ENCODE results near the gene FOXJ1. TPM values are rescaled to one million over a fixed set of nuclear protein-coding genes. Genes with fewer than 3 reads are reported as not detected.
A peak's percentile ranks its signal among the peaks of the same experiment; 100 is the strongest.
"Not testable (repeated sequence)": the region's sequence is repeated elsewhere in the genome, so short reads cannot be mapped to it uniquely, and the experiment has no call there.

The FOXJ1 gene
- total RNA-seq, result 1 to 10 TPM; 1.1 to 6.5 (median 5.7) TPM

DNA sequence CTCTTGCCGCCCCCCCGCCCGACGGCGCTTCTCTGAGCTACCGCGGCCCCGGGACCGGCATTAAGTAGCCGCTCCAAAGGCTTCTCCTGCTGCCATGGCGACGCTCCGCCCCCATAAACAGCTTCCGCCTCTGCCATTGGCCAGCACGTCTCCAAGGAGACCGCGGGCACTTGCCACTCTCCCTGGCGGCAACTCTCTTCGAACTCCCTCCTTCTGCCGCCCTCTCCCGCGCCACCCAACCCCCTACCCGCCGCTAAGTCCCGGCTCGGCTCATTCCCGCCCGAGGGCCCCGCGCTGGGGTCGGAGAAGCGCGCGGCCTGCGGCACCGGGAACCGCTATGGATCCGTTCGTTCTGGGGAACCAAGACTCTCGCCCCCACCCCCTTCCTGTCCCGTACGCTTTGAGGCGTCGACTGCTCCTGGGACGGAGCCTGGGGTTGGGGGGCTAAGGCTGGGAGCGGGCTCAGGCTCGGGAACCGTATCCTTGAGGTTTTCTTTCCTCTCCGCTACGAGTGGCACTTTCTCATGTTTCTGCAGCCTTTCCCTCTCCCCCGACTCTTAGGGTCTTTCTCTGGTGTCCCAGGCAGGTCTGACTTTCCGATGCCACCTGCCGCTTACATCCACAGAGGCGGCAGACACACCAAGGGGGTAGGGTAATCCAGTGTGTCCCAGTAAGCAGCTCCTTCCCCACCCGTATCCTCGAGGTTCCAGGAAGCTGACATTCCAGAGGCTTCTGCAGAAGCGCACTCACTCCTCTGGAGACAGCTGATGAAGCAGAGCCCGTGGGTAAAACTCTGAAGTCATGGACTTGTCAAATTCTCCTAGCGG is at the start of gene FOXJ1:
TSS of gene FOXJ1 (minus strand) at position 34 of the 827 bp plus-strand sequence. CDS start 850 bp downstream, outside the sequence.
- intact Hi-C loops (cut with DNase I), result no loop called here
- H3K4me3 ChIP-seq (replicated peaks in 1 of 3), result peak within 1 kb of the TSS in 2 of 3 donors; percentile 25 to 38

DNA sequence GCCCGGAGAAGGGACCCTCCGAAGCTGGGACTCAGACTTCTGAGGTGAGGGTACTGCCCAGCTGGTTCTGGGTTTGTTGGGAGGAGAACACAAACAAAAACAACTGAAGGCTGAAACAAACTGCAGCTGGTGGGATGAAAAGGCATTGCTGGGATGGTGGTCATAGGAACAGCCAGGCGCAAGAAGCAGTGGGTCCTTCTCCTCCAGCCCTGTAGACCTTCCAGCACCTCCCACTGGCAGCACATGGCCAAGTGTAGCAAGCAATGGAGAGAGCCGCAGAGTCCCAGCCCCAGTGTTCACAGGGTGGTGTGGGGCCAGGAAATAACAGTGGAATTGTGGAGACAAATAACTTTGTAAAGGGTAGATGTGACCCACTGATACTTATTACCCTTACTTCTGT is 48.7 kb upstream of the FOXJ1 start:
- no peaks in the 10 kb centered on the region for H3K9me3 ChIP-seq
- intact Hi-C loops (cut with DNase I), result no loop called here
- no peaks in the 10 kb centered on the region for H3K27me3 ChIP-seq
- TF ChIP-seq CTCF (IDR thresholded peaks at IDR 0.05), result no peak
- TF ChIP-seq POLR2A (IDR thresholded peaks at IDR 0.05), result no peak
- H3K4me1 ChIP-seq, result peaks cover 9% of the 10 kb centered on the region in 2 donors
- no peak overlapping the region for H3K27ac ChIP-seq
- WGBS, 2 donors, result 91 to 92% methylated on average over 4 of the region's 4 CpGs
- DNase-seq, result no peak
- H3K36me3 ChIP-seq, result no peaks in the 10 kb centered on the region
- no peak overlapping the region for H3K4me3 ChIP-seq (replicated peaks in 1 of 3)

More for the DNA sequence above, at the start of gene FOXJ1:
- DNase-seq, result peak; percentile 94 to 96
- 12 to 13% methylated on average over 26 to 31 of the region's 59 CpGs for WGBS, 2 donors
- Histone ChIP-seq H3K4me1 (peaks cover 33 to 52% of the 10 kb centered on the region in 2 donors), H3K27ac (no peak within 1 kb of the TSS), H3K9me3 (no peaks in the 10 kb centered on the region), H3K36me3 (no peaks in the 10 kb centered on the region), H3K27me3 (no peaks in the 10 kb centered on the region)
- TF ChIP-seq POLR2A (IDR thresholded peaks at IDR 0.05) (no peak), CTCF (IDR thresholded peaks at IDR 0.05) (no peak)

DNA sequence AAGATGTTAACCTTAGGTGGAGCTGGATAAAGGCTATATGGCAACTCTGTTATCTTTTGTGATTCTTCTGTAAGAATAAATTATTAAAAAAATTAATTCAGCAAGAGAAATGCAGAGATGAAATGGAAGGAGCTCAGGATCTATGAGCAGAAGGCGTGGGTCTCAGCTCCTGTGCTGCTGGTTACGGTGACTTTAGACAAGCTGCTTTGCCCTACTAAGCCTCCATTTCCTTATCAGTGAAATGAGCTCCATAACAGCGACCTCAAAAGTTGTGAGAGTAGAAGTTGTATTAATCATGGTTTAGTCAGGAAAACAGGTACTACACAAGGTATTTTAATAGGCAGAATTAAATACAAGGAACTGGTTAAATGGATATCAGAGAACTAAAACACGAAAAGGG is 48.2 kb upstream of the FOXJ1 start:
- DNase-seq, result no peak
- intact Hi-C loops (cut with DNase I), result no loop called here
- TF ChIP-seq POLR2A (IDR thresholded peaks at IDR 0.05) (no peak), CTCF (IDR thresholded peaks at IDR 0.05) (no peak)
- Histone ChIP-seq H3K27me3 (no peaks in the 10 kb centered on the region), H3K4me3 (replicated peaks in 1 of 3) (no peak overlapping the region), H3K4me1 (peaks cover 9% of the 10 kb centered on the region in 2 donors), H3K9me3 (no peaks in the 10 kb centered on the region), H3K36me3 (no peaks in the 10 kb centered on the region), H3K27ac (no peak overlapping the region)
- WGBS, 2 donors, result 86 to 92% methylated on average over 4 of the region's 4 CpGs

DNA sequence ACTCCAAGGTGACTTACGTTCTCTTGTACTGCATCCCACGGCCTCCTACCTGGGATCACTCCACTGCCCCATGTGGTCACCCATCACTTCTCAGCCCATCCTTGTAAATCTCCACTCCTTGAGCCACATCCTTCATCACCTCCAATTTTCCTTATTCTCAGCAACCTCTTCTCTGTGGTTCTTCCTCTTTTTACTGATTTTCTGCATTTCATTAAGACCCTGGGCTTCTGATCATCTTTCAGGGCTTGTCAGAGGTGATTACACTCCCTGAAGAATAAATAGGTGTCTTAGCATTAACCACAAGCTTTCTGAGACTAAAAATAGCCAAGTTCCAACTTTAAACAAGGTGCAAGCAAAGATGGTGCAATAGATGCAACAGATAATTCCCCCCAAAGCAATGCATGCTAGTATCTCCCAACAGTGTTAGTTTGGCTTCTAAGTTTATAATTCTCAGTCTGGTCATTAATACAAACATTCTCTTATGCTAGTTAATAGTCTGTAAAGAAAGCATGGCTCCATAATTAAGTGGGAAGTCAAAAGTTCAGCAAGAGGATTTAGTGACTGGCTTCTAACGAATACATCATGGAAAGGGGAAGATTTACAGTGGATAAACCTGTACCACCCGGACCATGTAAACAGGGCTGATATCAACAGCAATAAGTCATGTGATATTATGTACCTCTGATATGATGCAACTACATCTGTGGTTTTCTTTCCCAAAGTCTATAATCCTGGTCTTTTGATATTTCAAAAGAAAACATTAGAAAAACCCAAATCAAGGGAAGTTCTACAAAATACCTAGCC is 47.4 kb upstream of the FOXJ1 start:
- H3K4me3 ChIP-seq (replicated peaks in 1 of 3), result no peak overlapping the region
- intact Hi-C loops (cut with DNase I), result no loop called here
- no peak for DNase-seq
- TF ChIP-seq POLR2A (IDR thresholded peaks at IDR 0.05) (no peak), CTCF (IDR thresholded peaks at IDR 0.05) (peak in 2 of 6 experiments; percentile 7 to 28)
- no peaks in the 10 kb centered on the region for H3K9me3 ChIP-seq
- no peaks in the 10 kb centered on the region for H3K36me3 ChIP-seq
- no peak overlapping the region for H3K27ac ChIP-seq
- H3K27me3 ChIP-seq, result no peaks in the 10 kb centered on the region
- H3K4me1 ChIP-seq, result peaks cover 9% of the 10 kb centered on the region in 2 donors
- 76 to 81% methylated on average over 4 of the region's 4 CpGs for WGBS, 2 donors

DNA sequence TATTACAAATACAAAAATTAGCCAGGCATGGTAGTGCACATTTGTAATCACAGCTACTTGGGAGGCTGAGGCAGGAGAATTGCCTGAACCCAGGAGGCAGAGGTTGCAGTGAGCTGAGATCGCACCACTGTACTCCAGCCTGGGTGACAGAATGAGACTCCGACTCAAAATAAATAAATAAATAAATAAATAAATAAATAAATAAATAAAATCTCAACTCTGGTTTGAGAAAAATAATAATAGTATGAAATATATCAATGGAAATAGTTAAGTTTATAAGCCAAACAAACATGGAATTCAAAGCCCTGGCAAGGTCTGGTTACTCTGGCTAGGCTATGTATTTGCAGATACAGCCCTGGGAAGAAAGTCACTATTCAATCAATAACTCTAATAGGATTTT is 45.7 kb upstream of the FOXJ1 start:
- H3K9me3 ChIP-seq; DNase-seq; H3K27ac ChIP-seq; H3K4me1 ChIP-seq; H3K4me3 ChIP-seq (replicated peaks in 1 of 3); intact Hi-C loops (cut with DNase I); H3K36me3 ChIP-seq; H3K27me3 ChIP-seq: not testable (repeated sequence)
- 97 to 99% methylated on average over 2 of the region's 2 CpGs for WGBS, 2 donors

Measured in thyroid gland (tissue), 4 donors.